K562 treated with DMSO at 1 percent for 4 hours (cell line): ENCODE measurements around the gene SNAI3. TPM values are rescaled to one million over a fixed set of nuclear protein-coding genes. Genes with fewer than 3 reads are reported as not detected.

Experiments
- total RNA-seq: library from RNA; unstranded; fragments of 300-600 nt; gene quantifications from 2 replicates; pipeline ENCODE4 v1.2.3, GENCODE V29; 2022; ENCODE audit not compliant: insufficient read depth

Gene SNAI3
- total RNA-seq, result 1.8 TPM in 1 of 2 replicates, not detected in the other

GRCh38 chr16:88686439-88687253 is at the start of gene SNAI3:
Gene SNAI3, minus strand, starts transcription at chr16:88686507. Its CDS starts 101 bp downstream, at chr16:88686406.

GRCh38 chr16:88706229-88706964 is 20.1 kb upstream of the SNAI3 start, which contains the start of the genes CTU2 and RNF166:
Gene CTU2, plus strand, starts transcription at chr16:88706503. Its CDS starts 28 bp downstream, at chr16:88706531.
Gene RNF166, minus strand, starts transcription at chr16:88706408. Its CDS starts 83 bp downstream, at chr16:88706325.

GRCh38 chr16:88662843-88663606 is 23.3 kb downstream of the SNAI3 start, which contains the start of gene MVD:
Gene MVD, minus strand, starts transcription at chr16:88663091. Its CDS starts 11 bp downstream, at chr16:88663080.

GRCh38 chr16:88650749-88651275 is 35.5 kb downstream of the SNAI3 start, which contains the start of gene CYBA:
Gene CYBA, minus strand, starts transcription at chr16:88651053. Its CDS starts 40 bp downstream, at chr16:88651013.

GRCh38 chr16:88638323-88639230 is 47.7 kb downstream of the SNAI3 start, which contains the start of gene IL17C:
Gene IL17C, plus strand, starts transcription at chr16:88638572. Its CDS starts 70 bp downstream, at chr16:88638642.

Other genes starting within 250 kb of the SNAI3 start
- gene ZFPM1, start 233.2 kb downstream of the SNAI3 start, total RNA-seq, result 7.7 and 8.9 TPM in 2 replicates
- 47.3 and 54.5 TPM in 2 replicates for gene ZC3H18, start 116.1 kb downstream of the SNAI3 start, total RNA-seq
- gene IL17C, start 47.9 kb downstream of the SNAI3 start, total RNA-seq, result not detected in 2 replicates
- 618 and 683 TPM in 2 replicates for gene CYBA, start 35.5 kb downstream of the SNAI3 start, total RNA-seq
- 88.8 and 102 TPM in 2 replicates for gene MVD, start 23.4 kb downstream of the SNAI3 start, total RNA-seq
- 51.2 and 58.8 TPM in 2 replicates for gene RNF166, start 19.9 kb upstream of the SNAI3 start, total RNA-seq
- gene CTU2, start 20.0 kb upstream of the SNAI3 start, total RNA-seq, result 31.2 and 36.6 TPM in 2 replicates
- gene PIEZO1, start 98.7 kb upstream of the SNAI3 start, total RNA-seq, result 237 and 289 TPM in 2 replicates
- 235 and 248 TPM in 2 replicates for gene CDT1, start 117.3 kb upstream of the SNAI3 start, total RNA-seq
- gene APRT, start 125.4 kb upstream of the SNAI3 start, total RNA-seq, result 276 and 300 TPM in 2 replicates
- gene GALNS, start 170.4 kb upstream of the SNAI3 start, total RNA-seq, result 10.0 and 10.5 TPM in 2 replicates
- gene TRAPPC2L, start 170.6 kb upstream of the SNAI3 start, total RNA-seq, result 48.4 and 59.9 TPM in 2 replicates
- 1.9 TPM in 1 of 2 replicates, not detected in the other for gene PABPN1L, start 180.2 kb upstream of the SNAI3 start, total RNA-seq